ENCODE results near the gene TECTB.

The TECTB gene

GRCh38 chr10:112236486-112236885, 46.7 kb upstream of the TECTB start:
- H3K9ac ChIP-seq (ENCODE audit: low read length): no peak overlapping the region
- no peak overlapping the region for H2AFZ ChIP-seq (ENCODE audit: low read depth, low read length, severe bottlenecking)
- H3K27ac ChIP-seq (ENCODE audit: low read depth, low read length): no peak overlapping the region
- H3K27me3 ChIP-seq (ENCODE audit: low read length): no peaks in the 10 kb centered on the region
- no peak overlapping the region for H3K4me3 ChIP-seq (ENCODE audit: insufficient read depth, low read length, poor library complexity, severe bottlenecking)
- no peaks in the 10 kb centered on the region for H3K79me2 ChIP-seq (ENCODE audit: insufficient read depth, low read length)
- H3F3A ChIP-seq (ENCODE audit: insufficient read depth): no peaks in the 10 kb centered on the region
- no peaks in the 10 kb centered on the region for H3K9me2 ChIP-seq (replicated peaks; ENCODE audit: insufficient read depth, low read length)
- H3K4me2 ChIP-seq (ENCODE audit: low read depth, low read length, poor library complexity, severe bottlenecking): no peak overlapping the region
- H3K36me3 ChIP-seq (ENCODE audit: low read length): no peaks in the 10 kb centered on the region; the same call in 1 of the 2 replicates
- peaks cover 18% of the 10 kb centered on the region; the same call in 1 of the 2 replicates for H3K9me3 ChIP-seq (ENCODE audit: insufficient read depth, low read length)
- H4K20me1 ChIP-seq (ENCODE audit: low read depth, low read length): no peaks in the 10 kb centered on the region
- TF ChIP-seq, protein P1, sequence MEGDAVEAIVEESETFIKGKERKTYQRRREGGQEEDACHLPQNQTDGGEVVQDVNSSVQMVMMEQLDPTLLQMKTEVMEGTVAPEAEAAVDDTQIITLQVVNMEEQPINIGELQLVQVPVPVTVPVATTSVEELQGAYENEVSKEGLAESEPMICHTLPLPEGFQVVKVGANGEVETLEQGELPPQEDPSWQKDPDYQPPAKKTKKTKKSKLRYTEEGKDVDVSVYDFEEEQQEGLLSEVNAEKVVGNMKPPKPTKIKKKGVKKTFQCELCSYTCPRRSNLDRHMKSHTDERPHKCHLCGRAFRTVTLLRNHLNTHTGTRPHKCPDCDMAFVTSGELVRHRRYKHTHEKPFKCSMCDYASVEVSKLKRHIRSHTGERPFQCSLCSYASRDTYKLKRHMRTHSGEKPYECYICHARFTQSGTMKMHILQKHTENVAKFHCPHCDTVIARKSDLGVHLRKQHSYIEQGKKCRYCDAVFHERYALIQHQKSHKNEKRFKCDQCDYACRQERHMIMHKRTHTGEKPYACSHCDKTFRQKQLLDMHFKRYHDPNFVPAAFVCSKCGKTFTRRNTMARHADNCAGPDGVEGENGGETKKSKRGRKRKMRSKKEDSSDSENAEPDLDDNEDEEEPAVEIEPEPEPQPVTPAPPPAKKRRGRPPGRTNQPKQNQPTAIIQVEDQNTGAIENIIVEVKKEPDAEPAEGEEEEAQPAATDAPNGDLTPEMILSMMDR (IDR thresholded peaks at IDR 0.05; ENCODE audit: insufficient read depth, low read length, poor library complexity, severe bottlenecking): no peak
- no peak for TF ChIP-seq EZH2phosphoT487 (conservative IDR thresholded peaks at IDR 0.05; ENCODE audit: low read length)

DNA sequence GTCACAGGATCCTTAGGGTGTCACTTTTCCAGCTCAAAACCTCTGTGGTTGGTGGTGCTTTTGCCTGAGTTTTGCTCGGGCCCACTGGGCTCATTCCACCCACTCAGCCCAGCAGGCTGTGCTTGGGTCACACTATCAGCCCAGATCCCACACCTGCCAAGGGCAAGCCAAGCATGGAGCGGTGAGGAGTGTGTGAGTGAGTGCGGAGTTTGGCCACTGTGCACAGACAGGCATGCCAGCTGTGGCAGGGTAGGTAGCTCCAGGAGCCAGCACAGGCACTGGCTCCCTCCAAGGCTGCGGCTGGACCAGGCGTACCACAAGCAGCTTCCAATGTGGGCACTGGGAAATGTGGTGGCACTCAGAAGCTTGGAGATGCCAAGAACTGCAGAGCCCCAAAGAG, 43.9 kb upstream of the TECTB start:
- H3K9me2 ChIP-seq (replicated peaks; ENCODE audit: insufficient read depth, low read length): no peaks in the 10 kb centered on the region
- H3K36me3 ChIP-seq (ENCODE audit: low read length): no peaks in the 10 kb centered on the region; the same call in 1 of the 2 replicates
- peaks cover 22% of the 10 kb centered on the region; the same call in 1 of the 2 replicates for H3K9me3 ChIP-seq (ENCODE audit: insufficient read depth, low read length)
- no peak overlapping the region for H3K9ac ChIP-seq (ENCODE audit: low read length)
- no peak overlapping the region for H3K4me2 ChIP-seq (ENCODE audit: low read depth, low read length, poor library complexity, severe bottlenecking)
- H3K27ac ChIP-seq (ENCODE audit: low read depth, low read length): no peak overlapping the region
- TF ChIP-seq, protein P1 (IDR thresholded peaks at IDR 0.05; ENCODE audit: insufficient read depth, low read length, poor library complexity, severe bottlenecking): no peak
- TF ChIP-seq EZH2phosphoT487 (conservative IDR thresholded peaks at IDR 0.05; ENCODE audit: low read length): no peak
- no peak overlapping the region for H2AFZ ChIP-seq (ENCODE audit: low read depth, low read length, severe bottlenecking)
- no peak overlapping the region for H3K4me3 ChIP-seq (ENCODE audit: insufficient read depth, low read length, poor library complexity, severe bottlenecking)
- no peaks in the 10 kb centered on the region for H4K20me1 ChIP-seq (ENCODE audit: low read depth, low read length)
- H3K27me3 ChIP-seq (ENCODE audit: low read length): no peaks in the 10 kb centered on the region
- no peaks in the 10 kb centered on the region for H3K79me2 ChIP-seq (ENCODE audit: insufficient read depth, low read length)
- H3F3A ChIP-seq (ENCODE audit: insufficient read depth): no peaks in the 10 kb centered on the region

DNA sequence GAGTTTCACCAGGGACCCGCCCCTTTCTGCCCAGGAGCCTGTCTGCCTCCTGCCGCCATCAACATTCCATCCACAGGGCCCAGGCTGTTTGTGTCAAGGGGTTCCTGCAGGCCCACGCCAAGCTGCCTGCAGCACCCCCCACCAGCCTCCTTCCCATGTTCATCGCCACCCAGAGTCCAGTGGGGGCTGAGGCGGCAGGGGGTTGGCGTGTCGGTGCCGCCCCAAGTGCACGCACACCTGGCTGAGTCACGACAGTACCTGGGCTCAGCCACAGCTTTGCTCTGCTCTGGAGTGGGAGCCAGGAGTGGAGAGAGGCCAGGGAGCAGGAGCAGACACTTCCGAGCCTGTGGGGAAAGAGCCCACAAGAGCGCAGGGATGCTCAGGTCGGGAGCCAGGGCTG, 42.8 kb upstream of the TECTB start:
- no peak overlapping the region for H3K27ac ChIP-seq (ENCODE audit: low read depth, low read length)
- H3K9ac ChIP-seq (ENCODE audit: low read length): no peak overlapping the region
- no peak overlapping the region for H3K4me3 ChIP-seq (ENCODE audit: insufficient read depth, low read length, poor library complexity, severe bottlenecking)
- no peak for TF ChIP-seq EZH2phosphoT487 (conservative IDR thresholded peaks at IDR 0.05; ENCODE audit: low read length)
- TF ChIP-seq, protein P1 (IDR thresholded peaks at IDR 0.05; ENCODE audit: insufficient read depth, low read length, poor library complexity, severe bottlenecking): no peak
- no peaks in the 10 kb centered on the region; the same call in 1 of the 2 replicates for H3K36me3 ChIP-seq (ENCODE audit: low read length)
- H2AFZ ChIP-seq (ENCODE audit: low read depth, low read length, severe bottlenecking): no peak overlapping the region
- no peaks in the 10 kb centered on the region for H3K79me2 ChIP-seq (ENCODE audit: insufficient read depth, low read length)
- H4K20me1 ChIP-seq (ENCODE audit: low read depth, low read length): no peaks in the 10 kb centered on the region
- H3F3A ChIP-seq (ENCODE audit: insufficient read depth): no peaks in the 10 kb centered on the region
- no peaks in the 10 kb centered on the region for H3K27me3 ChIP-seq (ENCODE audit: low read length)
- H3K9me3 ChIP-seq (ENCODE audit: insufficient read depth, low read length): peaks cover 22% of the 10 kb centered on the region; the same call in 1 of the 2 replicates
- no peak overlapping the region for H3K4me2 ChIP-seq (ENCODE audit: low read depth, low read length, poor library complexity, severe bottlenecking)
- no peaks in the 10 kb centered on the region for H3K9me2 ChIP-seq (replicated peaks; ENCODE audit: insufficient read depth, low read length)

Data from SU-DHL-6 (cell line).